ENCODE data around the gene DRD4. TPM values are rescaled to one million over a fixed set of nuclear protein-coding genes. Genes with fewer than 3 reads are reported as not detected.

DRD4 gene
- total and polyA plus RNA-seq, 2 of the 8 experiments (the other 6 are each of a cell fraction or from before 2014, with no cell fraction given): 3.4 to 4.9 TPM

GRCh38 chr11:590997-591396, 46.1 kb upstream of the DRD4 start:
- H4K20me1 ChIP-seq (replicated peaks in 1 of 2; ENCODE audit: control insufficient read depth in 1 of 2, insufficient read depth in 2 of 2, low read length in 2 of 2): peaks cover 10 to 11% of the 10 kb centered on the region in 2 experiments
- H3K18ac ChIP-seq (ENCODE audit: extremely low read depth, low read length): no peak overlapping the region
- H2BK20ac ChIP-seq (ENCODE audit: low read length): no peak overlapping the region
- H3K79me2 ChIP-seq (ENCODE audit: control insufficient read depth in 1 of 2, insufficient read depth in 2 of 2, low read length in 2 of 2): no peaks in the 10 kb centered on the region; a peak in 1 of 4 replicates
- H3K4ac ChIP-seq (replicated peaks; ENCODE audit: insufficient read length, low read depth, low read length): no peak overlapping the region
- H2AK5ac ChIP-seq (ENCODE audit: low read depth, low read length): no peak overlapping the region
- no peaks in the 10 kb centered on the region for H3K4me1 ChIP-seq (replicated peaks in 1 of 4; ENCODE audit: control insufficient read depth in 3 of 4, insufficient read depth in 4 of 4, low read length in 3 of 4)
- ChIA-PET POLR2A (ENCODE audit: partially characterized antibody) (interaction anchor here (1.1 to 1.4 kb wide), 2 partner anchors 13 to 17 kb away, joined by 5 to 6 read pairs; no protein-coding TSS in a partner anchor), CTCF (ENCODE audit: partially characterized antibody) (interaction anchor here (1.0 to 1.9 kb wide), 5 partner anchors 13 to 41 kb away, joined by 3 to 11 read pairs (median 4); no protein-coding TSS in a partner anchor)
- H3K4me2 ChIP-seq (ENCODE audit: insufficient read depth in 1 of 2, low read depth in 2 of 2, low read length in 2 of 2): no peak overlapping the region
- no peak overlapping the region for H3K23ac ChIP-seq (ENCODE audit: insufficient read length)
- WGBS, 2 experiments (ENCODE audit: extremely low coverage in 1 of 2, insufficient coverage in 1 of 2, insufficient read length in 1 of 2, insufficient replicate concordance in 2 of 2, low coverage in 1 of 2, low lambda C conversion rate in 2 of 2, missing lambda C conversion rate in 1 of 2): 88% methylated on average over 11 of the region's 11 CpGs; no CpG with 5 or more reads in 1 of the 2 experiments
- no peaks in the 10 kb centered on the region for H3K27me3 ChIP-seq (replicated peaks in 1 of 4; ENCODE audit: control insufficient read depth in 3 of 4, extremely low read depth in 1 of 4, insufficient read depth in 3 of 4, low read length in 3 of 4)
- H3K4me3 ChIP-seq (ENCODE audit: extremely low read depth in 1 of 4, insufficient read depth in 2 of 4, low read depth in 3 of 4, low read length in 4 of 4): no peak overlapping the region
- H3K79me1 ChIP-seq (ENCODE audit: low read depth, low read length): peaks cover 4% of the 10 kb centered on the region; the same call in 1 of the 2 replicates
- H3K9ac ChIP-seq (replicated peaks in 1 of 4; ENCODE audit: extremely low read depth in 1 of 4, low read depth in 3 of 4, low read length in 3 of 4): no peak overlapping the region
- no peak overlapping the region for H2AFZ ChIP-seq (ENCODE audit: low read length)
- no peak for FAIRE-seq
- H3K56ac ChIP-seq (replicated peaks; ENCODE audit: insufficient read length, low read depth, low read length): no peak overlapping the region
- peaks cover 27 to 63% (median 52%) of the 10 kb centered on the region in 4 experiments for H3K36me3 ChIP-seq (ENCODE audit: control insufficient read depth in 2 of 4, insufficient read depth in 4 of 4, low read length in 3 of 4)
- H4K91ac ChIP-seq (replicated peaks; ENCODE audit: insufficient read length, low read length): no peak overlapping the region
- no peak overlapping the region for H3K14ac ChIP-seq (ENCODE audit: insufficient read length)
- H4K8ac ChIP-seq (ENCODE audit: extremely low read depth, insufficient read depth, low read length): no peak overlapping the region
- H2BK15ac ChIP-seq (ENCODE audit: low read length): no peak overlapping the region
- no peak overlapping the region for H2BK12ac ChIP-seq (ENCODE audit: low read depth, low read length)
- no peak for TF ChIP-seq POU5F1 (IDR thresholded peaks at IDR 0.05; ENCODE audit: low read depth, low read length)
- no peak for TF ChIP-seq GTF2F1 (IDR thresholded peaks at IDR 0.05; ENCODE audit: borderline replicate concordance, low read depth, low read length)
- no peak for TF ChIP-seq CHD2 (IDR thresholded peaks at IDR 0.05; ENCODE audit: low read length)
- TF ChIP-seq ASH2L (IDR thresholded peaks at IDR 0.05; ENCODE audit: low read length): no peak
- TF ChIP-seq BACH1 (IDR thresholded peaks at IDR 0.05; ENCODE audit: low read length): no peak
- no peak overlapping the region for H2BK120ac ChIP-seq (replicated peaks; ENCODE audit: low read depth, low read length)
- H3K27ac ChIP-seq (ENCODE audit: low read depth, low read length): no peak overlapping the region
- H4K5ac ChIP-seq (ENCODE audit: insufficient read length, low read depth, low read length): no peak overlapping the region
- no peaks in the 10 kb centered on the region for H3K23me2 ChIP-seq (ENCODE audit: low read depth, low read length)
- no peak overlapping the region for H2BK5ac ChIP-seq (ENCODE audit: low read depth, low read length)
- H3K9me3 ChIP-seq (ENCODE audit: insufficient read depth in 2 of 2, low read depth in 1 of 2, low read length in 1 of 2): no peaks in the 10 kb centered on the region
- no peak for DNase-seq (ENCODE audit: low read depth in 1 of 2, low spot score in 2 of 2)

All from H1 (cell line).